ENCODE data around the gene OGFR.
A peak's percentile ranks its signal among the peaks of the same experiment; 100 is the strongest.

OGFR gene

GRCh38 chr20:62861726-62862336, 57.2 kb downstream of the OGFR start, which contains the start of gene TCFL5 (continued):
- TF ChIP-seq ZNF394 (tag by site-specific recombination; IDR thresholded peaks at IDR 0.05; ENCODE audit: borderline replicate concordance) (peak; percentile 42; the same call in 1 of the 2 replicates), ZNF146 (tag by site-specific recombination; IDR thresholded peaks at IDR 0.05) (no peak), ZNF501 (tag by site-specific recombination; IDR thresholded peaks at IDR 0.05) (no peak), ZNF529 (tag by site-specific recombination; IDR thresholded peaks at IDR 0.05; ENCODE audit: insufficient replicate concordance) (no peak), ZBTB8A (tag by site-specific recombination; IDR thresholded peaks at IDR 0.05) (peak; percentile 66), ZBTB17 (tag by site-specific recombination; IDR thresholded peaks at IDR 0.05) (peak; percentile 31; the same call in 1 of the 2 replicates), ZNF571 (tag by site-specific recombination; IDR thresholded peaks at IDR 0.05) (no peak), MZF1 (tag by site-specific recombination; IDR thresholded peaks at IDR 0.05; ENCODE audit: borderline replicate concordance) (no peak), ZNF555 (tag by site-specific recombination; conservative IDR thresholded peaks at IDR 0.05) (no peak), ZNF23 (tag by site-specific recombination; IDR thresholded peaks at IDR 0.05; ENCODE audit: borderline replicate concordance) (no peak), ZNF561 (tag by site-specific recombination; IDR thresholded peaks at IDR 0.05; ENCODE audit: borderline replicate concordance) (peak; percentile 79; the same call in 1 of the 2 replicates), ZNF174 (tag by site-specific recombination; IDR thresholded peaks at IDR 0.05) (no peak), SETDB1 (IDR thresholded peaks at IDR 0.05; ENCODE audit: insufficient read length, low read length) (no peak), ZNF843 (tag by site-specific recombination; IDR thresholded peaks at IDR 0.05) (no peak), ZNF280C (tag by site-specific recombination; IDR thresholded peaks at IDR 0.05) (no peak), ZSCAN23 (tag by site-specific recombination; IDR thresholded peaks at IDR 0.05) (no peak), KLF9 (tag by site-specific recombination; IDR thresholded peaks at IDR 0.05; ENCODE audit: low read depth) (peak; percentile 93), ZNF544 (tag by site-specific recombination; IDR thresholded peaks at IDR 0.05) (no peak), ZFP37 (tag by site-specific recombination; IDR thresholded peaks at IDR 0.05) (no peak), ZBTB48 (tag by site-specific recombination; IDR thresholded peaks at IDR 0.05) (peak; percentile 74), ZNF621 (tag by site-specific recombination; IDR thresholded peaks at IDR 0.05) (no peak), SCRT2 (tag by site-specific recombination; IDR thresholded peaks at IDR 0.05) (peak; percentile 24; the same call in 1 of the 2 replicates), ZNF707 (tag by site-specific recombination; IDR thresholded peaks at IDR 0.05) (no peak), ZNF645 (tag by site-specific recombination; IDR thresholded peaks at IDR 0.05) (no peak), KLF16 (tag by site-specific recombination; IDR thresholded peaks at IDR 0.05) (peak; percentile 72; the same call in 1 of the 2 replicates), GFI1B (tag by site-specific recombination; IDR thresholded peaks at IDR 0.05) (no peak), ZNF629 (tag by site-specific recombination; IDR thresholded peaks at IDR 0.05) (peak; percentile 54; the same call in 1 of the 2 replicates)
- TF ChIP-seq, protein P1, sequence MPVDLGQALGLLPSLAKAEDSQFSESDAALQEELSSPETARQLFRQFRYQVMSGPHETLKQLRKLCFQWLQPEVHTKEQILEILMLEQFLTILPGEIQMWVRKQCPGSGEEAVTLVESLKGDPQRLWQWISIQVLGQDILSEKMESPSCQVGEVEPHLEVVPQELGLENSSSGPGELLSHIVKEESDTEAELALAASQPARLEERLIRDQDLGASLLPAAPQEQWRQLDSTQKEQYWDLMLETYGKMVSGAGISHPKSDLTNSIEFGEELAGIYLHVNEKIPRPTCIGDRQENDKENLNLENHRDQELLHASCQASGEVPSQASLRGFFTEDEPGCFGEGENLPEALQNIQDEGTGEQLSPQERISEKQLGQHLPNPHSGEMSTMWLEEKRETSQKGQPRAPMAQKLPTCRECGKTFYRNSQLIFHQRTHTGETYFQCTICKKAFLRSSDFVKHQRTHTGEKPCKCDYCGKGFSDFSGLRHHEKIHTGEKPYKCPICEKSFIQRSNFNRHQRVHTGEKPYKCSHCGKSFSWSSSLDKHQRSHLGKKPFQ (tag by site-specific recombination; IDR thresholded peaks at IDR 0.05) = no peak
- TF ChIP-seq, protein P2, sequence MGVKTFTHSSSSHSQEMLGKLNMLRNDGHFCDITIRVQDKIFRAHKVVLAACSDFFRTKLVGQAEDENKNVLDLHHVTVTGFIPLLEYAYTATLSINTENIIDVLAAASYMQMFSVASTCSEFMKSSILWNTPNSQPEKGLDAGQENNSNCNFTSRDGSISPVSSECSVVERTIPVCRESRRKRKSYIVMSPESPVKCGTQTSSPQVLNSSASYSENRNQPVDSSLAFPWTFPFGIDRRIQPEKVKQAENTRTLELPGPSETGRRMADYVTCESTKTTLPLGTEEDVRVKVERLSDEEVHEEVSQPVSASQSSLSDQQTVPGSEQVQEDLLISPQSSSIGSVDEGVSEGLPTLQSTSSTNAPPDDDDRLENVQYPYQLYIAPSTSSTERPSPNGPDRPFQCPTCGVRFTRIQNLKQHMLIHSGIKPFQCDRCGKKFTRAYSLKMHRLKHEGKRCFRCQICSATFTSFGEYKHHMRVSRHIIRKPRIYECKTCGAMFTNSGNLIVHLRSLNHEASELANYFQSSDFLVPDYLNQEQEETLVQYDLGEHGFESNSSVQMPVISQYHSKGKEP (tag by site-specific recombination; IDR thresholded peaks at IDR 0.05) = 0 out of 2 replicates have a peak, but pooled peaks have one; percentile 37
- TF ChIP-seq, protein P3, sequence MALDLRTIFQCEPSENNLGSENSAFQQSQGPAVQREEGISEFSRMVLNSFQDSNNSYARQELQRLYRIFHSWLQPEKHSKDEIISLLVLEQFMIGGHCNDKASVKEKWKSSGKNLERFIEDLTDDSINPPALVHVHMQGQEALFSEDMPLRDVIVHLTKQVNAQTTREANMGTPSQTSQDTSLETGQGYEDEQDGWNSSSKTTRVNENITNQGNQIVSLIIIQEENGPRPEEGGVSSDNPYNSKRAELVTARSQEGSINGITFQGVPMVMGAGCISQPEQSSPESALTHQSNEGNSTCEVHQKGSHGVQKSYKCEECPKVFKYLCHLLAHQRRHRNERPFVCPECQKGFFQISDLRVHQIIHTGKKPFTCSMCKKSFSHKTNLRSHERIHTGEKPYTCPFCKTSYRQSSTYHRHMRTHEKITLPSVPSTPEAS (tag by site-specific recombination; IDR thresholded peaks at IDR 0.05) = no peak
- TF ChIP-seq, protein P4, sequence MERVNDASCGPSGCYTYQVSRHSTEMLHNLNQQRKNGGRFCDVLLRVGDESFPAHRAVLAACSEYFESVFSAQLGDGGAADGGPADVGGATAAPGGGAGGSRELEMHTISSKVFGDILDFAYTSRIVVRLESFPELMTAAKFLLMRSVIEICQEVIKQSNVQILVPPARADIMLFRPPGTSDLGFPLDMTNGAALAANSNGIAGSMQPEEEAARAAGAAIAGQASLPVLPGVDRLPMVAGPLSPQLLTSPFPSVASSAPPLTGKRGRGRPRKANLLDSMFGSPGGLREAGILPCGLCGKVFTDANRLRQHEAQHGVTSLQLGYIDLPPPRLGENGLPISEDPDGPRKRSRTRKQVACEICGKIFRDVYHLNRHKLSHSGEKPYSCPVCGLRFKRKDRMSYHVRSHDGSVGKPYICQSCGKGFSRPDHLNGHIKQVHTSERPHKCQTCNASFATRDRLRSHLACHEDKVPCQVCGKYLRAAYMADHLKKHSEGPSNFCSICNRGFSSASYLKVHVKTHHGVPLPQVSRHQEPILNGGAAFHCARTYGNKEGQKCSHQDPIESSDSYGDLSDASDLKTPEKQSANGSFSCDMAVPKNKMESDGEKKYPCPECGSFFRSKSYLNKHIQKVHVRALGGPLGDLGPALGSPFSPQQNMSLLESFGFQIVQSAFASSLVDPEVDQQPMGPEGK (tag by site-specific recombination; IDR thresholded peaks at IDR 0.05) = peak; percentile 54; the same call in 1 of the 2 replicates
